COLO829 (cell line): ENCODE data around the gene PJA1.

ENCODE experiments used
- DNase-seq: peaks from one replicate; pipeline ENCODE4 v3.0.0; 2012; ENCODE audit warnings: low spot score

Gene PJA1

GRCh38 chrX:69165087-69165651 lies at the start of gene PJA1:
TSS of gene PJA1 (minus strand) at chrX:69165453. CDS start at chrX:69163073, 2,380 bp downstream.
- peak; percentile 44 for DNase-seq

GRCh38 chrX:69214463-69214862 lies 49.2 kb upstream of the PJA1 start:
- DNase-seq = no peak

GRCh38 chrX:69211701-69212100 lies 46.4 kb upstream of the PJA1 start:
- DNase-seq = no peak

- DNase-seq = no peak
Measured at GRCh38 chrX:69210581-69210980, 45.3 kb upstream of the PJA1 start.

- no peak for DNase-seq
Measured at GRCh38 chrX:69207216-69207615, 42.0 kb upstream of the PJA1 start.

- no peak for DNase-seq
Measured at GRCh38 chrX:69203638-69204037, 38.4 kb upstream of the PJA1 start.

GRCh38 chrX:69197690-69198089 lies 32.4 kb upstream of the PJA1 start:
- DNase-seq = no peak

- no peak for DNase-seq
Measured at GRCh38 chrX:69196666-69197065, 31.4 kb upstream of the PJA1 start.

- no peak for DNase-seq
Measured at GRCh38 chrX:69195810-69196209, 30.6 kb upstream of the PJA1 start.

GRCh38 chrX:69195192-69195591 lies 29.9 kb upstream of the PJA1 start:
- no peak for DNase-seq

- no peak for DNase-seq
Measured at GRCh38 chrX:69192603-69193002, 27.4 kb upstream of the PJA1 start.

GRCh38 chrX:69189576-69190371 lies 24.5 kb upstream of the PJA1 start:
- peak; percentile 36 for DNase-seq

- no peak for DNase-seq
Measured at GRCh38 chrX:69186651-69187050, 21.4 kb upstream of the PJA1 start.

- no peak for DNase-seq
Measured at GRCh38 chrX:69185886-69186285, 20.6 kb upstream of the PJA1 start.

GRCh38 chrX:69185141-69185540 lies 19.9 kb upstream of the PJA1 start:
- DNase-seq = no peak

- DNase-seq = no peak
Measured at GRCh38 chrX:69182818-69183380, 17.6 kb upstream of the PJA1 start.

GRCh38 chrX:69179380-69179911 lies 14.2 kb upstream of the PJA1 start:
- no peak for DNase-seq

GRCh38 chrX:69178592-69178991 lies 13.3 kb upstream of the PJA1 start:
- no peak for DNase-seq

- DNase-seq = no peak
Measured at GRCh38 chrX:69177511-69178162, 12.4 kb upstream of the PJA1 start.

- no peak for DNase-seq
Measured at GRCh38 chrX:69176053-69176452, 10.8 kb upstream of the PJA1 start.

GRCh38 chrX:69173906-69174305 lies 8.7 kb upstream of the PJA1 start:
- no peak for DNase-seq

GRCh38 chrX:69172937-69173336 lies 7.7 kb upstream of the PJA1 start:
- DNase-seq = no peak

GRCh38 chrX:69170319-69170718 lies 5.1 kb upstream of the PJA1 start:
- no peak for DNase-seq
